ENCODE results near the gene SEC14L5.

The SEC14L5 gene

DNA sequence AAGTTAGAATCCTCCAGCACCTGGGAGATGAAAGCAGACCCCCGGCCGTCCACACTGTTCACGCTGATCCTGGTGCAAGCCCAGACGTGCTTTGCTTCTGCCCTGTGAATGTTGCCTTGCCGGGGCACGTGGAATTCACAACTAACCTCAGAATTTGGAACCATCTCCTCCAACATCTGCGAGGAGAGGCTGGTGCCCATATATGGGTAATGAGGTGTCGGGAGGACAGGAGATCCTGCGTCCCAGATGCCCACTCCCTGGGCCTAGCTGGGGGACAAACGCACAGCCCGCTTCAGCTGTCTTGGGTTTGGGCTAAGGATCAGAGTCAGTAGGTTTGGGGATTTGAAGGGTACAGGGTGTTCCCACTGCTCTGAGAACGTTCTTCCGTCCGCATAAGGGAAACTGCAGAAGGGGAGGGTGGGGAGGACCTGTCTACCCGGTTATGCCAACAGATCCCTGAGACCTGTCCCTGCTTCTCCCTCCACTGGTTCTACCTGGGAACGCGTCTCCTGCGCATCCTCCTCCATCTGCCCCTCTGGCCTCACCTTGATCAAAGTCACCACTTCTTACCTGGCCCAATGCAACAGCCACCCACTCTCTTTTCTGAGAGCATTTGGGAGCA is 35.3 kb upstream of the SEC14L5 start:
- in situ Hi-C loops (cut with MboI; ENCODE audit: low pct_unique_long_range_greater_than_20kb, low sequenced_read_pairs, unreplicated experiment) = no loop called here
- TF ChIP-seq, protein P1, sequence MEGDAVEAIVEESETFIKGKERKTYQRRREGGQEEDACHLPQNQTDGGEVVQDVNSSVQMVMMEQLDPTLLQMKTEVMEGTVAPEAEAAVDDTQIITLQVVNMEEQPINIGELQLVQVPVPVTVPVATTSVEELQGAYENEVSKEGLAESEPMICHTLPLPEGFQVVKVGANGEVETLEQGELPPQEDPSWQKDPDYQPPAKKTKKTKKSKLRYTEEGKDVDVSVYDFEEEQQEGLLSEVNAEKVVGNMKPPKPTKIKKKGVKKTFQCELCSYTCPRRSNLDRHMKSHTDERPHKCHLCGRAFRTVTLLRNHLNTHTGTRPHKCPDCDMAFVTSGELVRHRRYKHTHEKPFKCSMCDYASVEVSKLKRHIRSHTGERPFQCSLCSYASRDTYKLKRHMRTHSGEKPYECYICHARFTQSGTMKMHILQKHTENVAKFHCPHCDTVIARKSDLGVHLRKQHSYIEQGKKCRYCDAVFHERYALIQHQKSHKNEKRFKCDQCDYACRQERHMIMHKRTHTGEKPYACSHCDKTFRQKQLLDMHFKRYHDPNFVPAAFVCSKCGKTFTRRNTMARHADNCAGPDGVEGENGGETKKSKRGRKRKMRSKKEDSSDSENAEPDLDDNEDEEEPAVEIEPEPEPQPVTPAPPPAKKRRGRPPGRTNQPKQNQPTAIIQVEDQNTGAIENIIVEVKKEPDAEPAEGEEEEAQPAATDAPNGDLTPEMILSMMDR (IDR thresholded peaks at IDR 0.05; ENCODE audit: extremely low read depth, insufficient read depth, missing control alignments) = no peak
- DNase-seq (ENCODE audit: low spot score) = no peak

DNA sequence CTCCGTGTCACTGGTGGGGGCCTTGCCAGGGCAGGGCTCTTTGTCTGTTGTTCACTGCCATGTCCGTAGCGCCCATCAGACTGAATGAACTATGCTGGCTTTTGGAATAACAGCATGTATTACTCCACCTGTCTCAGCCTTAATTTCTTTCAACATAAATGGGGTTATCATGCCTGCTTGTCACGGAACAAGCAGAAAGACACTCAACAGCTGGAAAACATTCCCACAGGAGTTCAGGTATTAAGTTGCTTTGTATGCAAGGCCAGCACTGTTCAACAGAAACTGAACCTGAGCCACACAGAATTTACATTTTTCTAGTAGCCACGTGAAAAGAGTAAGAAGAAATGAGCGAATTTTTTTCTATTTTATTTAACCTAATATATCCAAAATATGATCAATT is 34.3 kb upstream of the SEC14L5 start:
- in situ Hi-C loops (cut with MboI; ENCODE audit: low pct_unique_long_range_greater_than_20kb, low sequenced_read_pairs, unreplicated experiment) = no loop called here
- DNase-seq (ENCODE audit: low spot score) = no peak
- TF ChIP-seq, protein P1 (IDR thresholded peaks at IDR 0.05; ENCODE audit: extremely low read depth, insufficient read depth, missing control alignments) = no peak

DNA sequence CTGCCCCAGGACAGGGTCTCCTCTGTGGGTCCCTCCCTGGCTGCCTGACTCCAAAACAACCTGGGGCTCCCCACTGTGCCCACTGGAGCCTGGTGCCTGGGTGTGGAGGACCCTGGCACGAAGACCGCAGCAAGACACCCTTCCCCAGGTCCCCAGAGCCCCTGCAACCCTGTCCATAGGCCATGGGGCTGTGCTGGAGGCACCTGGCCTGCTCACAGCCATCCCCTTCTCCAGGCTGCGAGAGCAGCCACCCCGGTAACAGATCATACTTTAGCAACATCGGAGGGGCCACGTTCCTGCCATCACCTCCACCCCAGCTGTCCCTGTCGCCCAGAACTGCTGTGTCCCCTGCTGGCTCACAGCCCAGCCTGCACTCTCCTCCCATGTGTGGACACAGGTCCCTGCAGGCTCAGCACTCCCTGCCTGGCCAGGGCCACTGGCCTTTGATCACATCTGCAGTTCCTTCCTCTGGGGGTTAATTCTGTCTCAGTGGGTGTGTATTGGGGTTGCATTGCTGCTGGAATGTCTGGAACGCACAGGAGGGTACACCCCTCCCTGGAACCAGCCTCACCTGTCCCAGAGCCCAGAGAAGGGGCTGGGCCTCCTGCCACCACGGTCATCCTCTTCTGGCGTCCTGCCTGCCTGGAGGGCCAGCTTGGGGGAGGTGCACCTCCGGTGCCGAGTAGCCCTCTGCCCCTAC is 33.4 kb upstream of the SEC14L5 start:
- TF ChIP-seq, protein P1 (IDR thresholded peaks at IDR 0.05; ENCODE audit: extremely low read depth, insufficient read depth, missing control alignments) = no peak
- DNase-seq (ENCODE audit: low spot score) = no peak
- in situ Hi-C loops (cut with MboI; ENCODE audit: low pct_unique_long_range_greater_than_20kb, low sequenced_read_pairs, unreplicated experiment) = no loop called here

GRCh38 chr16:4925293-4925607 is 32.9 kb upstream of the SEC14L5 start:
- in situ Hi-C loops (cut with MboI; ENCODE audit: low pct_unique_long_range_greater_than_20kb, low sequenced_read_pairs, unreplicated experiment) = no loop called here
- DNase-seq (ENCODE audit: low spot score) = no peak
- TF ChIP-seq, protein P1 (IDR thresholded peaks at IDR 0.05; ENCODE audit: extremely low read depth, insufficient read depth, missing control alignments) = no peak

- in situ Hi-C loops (cut with MboI; ENCODE audit: low pct_unique_long_range_greater_than_20kb, low sequenced_read_pairs, unreplicated experiment) = no loop called here
- TF ChIP-seq, protein P1 (IDR thresholded peaks at IDR 0.05; ENCODE audit: extremely low read depth, insufficient read depth, missing control alignments) = no peak
Measured at GRCh38 chr16:4925791-4926190, 32.3 kb upstream of the SEC14L5 start.

GRCh38 chr16:4926928-4927327 is 31.2 kb upstream of the SEC14L5 start:
- no peak for DNase-seq (ENCODE audit: low spot score)
- in situ Hi-C loops (cut with MboI; ENCODE audit: low pct_unique_long_range_greater_than_20kb, low sequenced_read_pairs, unreplicated experiment) = no loop called here
- TF ChIP-seq, protein P1 (IDR thresholded peaks at IDR 0.05; ENCODE audit: extremely low read depth, insufficient read depth, missing control alignments) = no peak

More at GRCh38 chr16:4925791-4926190, 32.3 kb upstream of the SEC14L5 start:
- DNase-seq (ENCODE audit: low spot score) = no peak
